Measurements from ENCODE around the gene LRRC18. TPM values are rescaled to one million over a fixed set of nuclear protein-coding genes. Genes with fewer than 3 reads are reported as not detected.

LRRC18 gene
- total RNA-seq, 1 experiment from 2014 or later: not detected

- TF ChIP-seq CTCF (conservative IDR thresholded peaks at IDR 0.05) (no peak), EZH2 (IDR thresholded peaks at IDR 0.05; ENCODE audit: low read depth) (no peak)
- Histone ChIP-seq H3K27me3 (ENCODE audit: insufficient read depth, low read depth) (peaks cover 60% of the 10 kb centered on the region), H3K9me2 (ENCODE audit: insufficient read depth) (no peaks in the 10 kb centered on the region), H2AFZ (no peak overlapping the region), H3K27ac (no peak overlapping the region), H3K36me3 (ENCODE audit: low read depth) (no peaks in the 10 kb centered on the region), H3K4me2 (no peak overlapping the region), H4K20me1 (ENCODE audit: insufficient read depth) (no peaks in the 10 kb centered on the region), H3K4me3 (no peak overlapping the region), H3K79me2 (ENCODE audit: low read depth) (no peaks in the 10 kb centered on the region), H3K9me3 (ENCODE audit: insufficient read depth, low read depth) (no peaks in the 10 kb centered on the region), H3F3A (ENCODE audit: insufficient read depth, low read depth) (no peaks in the 10 kb centered on the region), H3K4me1 (replicated peaks; ENCODE audit: insufficient read depth) (no peaks in the 10 kb centered on the region)
- DNase-seq: no peak
- ChIA-PET POLR2A (ENCODE audit: unreplicated experiment) (no interaction called here), CTCF (no interaction called here)
- BruUV-seq (replicated peaks): no TSS peak
- intact Hi-C loops (cut with micrococcal nuclease; ENCODE audit: unreplicated experiment): no loop called here
These were observed 4.1 kb downstream of the LRRC18 start for GRCh38 chr10:48935577-48935976.

- Histone ChIP-seq H3K9me2 (ENCODE audit: insufficient read depth) (no peaks in the 10 kb centered on the region), H3K79me2 (ENCODE audit: low read depth) (no peaks in the 10 kb centered on the region), H2AFZ (no peak overlapping the region), H3K27me3 (ENCODE audit: insufficient read depth, low read depth) (peaks cover 59% of the 10 kb centered on the region), H3K4me2 (no peak overlapping the region), H4K20me1 (ENCODE audit: insufficient read depth) (no peaks in the 10 kb centered on the region), H3K27ac (no peak overlapping the region), H3K4me3 (no peak overlapping the region), H3K36me3 (ENCODE audit: low read depth) (no peaks in the 10 kb centered on the region), H3F3A (ENCODE audit: insufficient read depth, low read depth) (no peaks in the 10 kb centered on the region), H3K9me3 (ENCODE audit: insufficient read depth, low read depth) (no peaks in the 10 kb centered on the region), H3K4me1 (replicated peaks; ENCODE audit: insufficient read depth) (no peaks in the 10 kb centered on the region)
- ChIA-PET CTCF (no interaction called here), POLR2A (ENCODE audit: unreplicated experiment) (no interaction called here)
- BruUV-seq (replicated peaks): no TSS peak
- TF ChIP-seq CTCF (conservative IDR thresholded peaks at IDR 0.05) (no peak), EZH2 (IDR thresholded peaks at IDR 0.05; ENCODE audit: low read depth) (no peak)
- intact Hi-C loops (cut with micrococcal nuclease; ENCODE audit: unreplicated experiment): no loop called here
- DNase-seq: no peak
These were observed 4.8 kb downstream of the LRRC18 start for GRCh38 chr10:48934672-48935501.

GRCh38 chr10:48932831-48933664 is 6.6 kb downstream of the LRRC18 start:
- Histone ChIP-seq H3K9me2 (ENCODE audit: insufficient read depth) (no peaks in the 10 kb centered on the region), H3K4me2 (no peak overlapping the region), H3K4me1 (replicated peaks; ENCODE audit: insufficient read depth) (no peaks in the 10 kb centered on the region), H3K27me3 (ENCODE audit: insufficient read depth, low read depth) (peaks cover 55% of the 10 kb centered on the region), H3K36me3 (ENCODE audit: low read depth) (no peaks in the 10 kb centered on the region), H3K4me3 (no peak overlapping the region), H2AFZ (no peak overlapping the region), H3K9me3 (ENCODE audit: insufficient read depth, low read depth) (no peaks in the 10 kb centered on the region), H3K79me2 (ENCODE audit: low read depth) (no peaks in the 10 kb centered on the region), H3K27ac (no peak overlapping the region), H4K20me1 (ENCODE audit: insufficient read depth) (no peaks in the 10 kb centered on the region), H3F3A (ENCODE audit: insufficient read depth, low read depth) (no peaks in the 10 kb centered on the region)
- POLR2A ChIA-PET (ENCODE audit: unreplicated experiment): no interaction called here
- CTCF ChIA-PET: no interaction called here
- BruUV-seq (replicated peaks): no TSS peak
- intact Hi-C loops (cut with micrococcal nuclease; ENCODE audit: unreplicated experiment): no loop called here
- DNase-seq: no peak
- no peak for TF ChIP-seq EZH2 (IDR thresholded peaks at IDR 0.05; ENCODE audit: low read depth)
- TF ChIP-seq CTCF (conservative IDR thresholded peaks at IDR 0.05): no peak
